HG02870 (cell line): ENCODE data around the gene JTB.

Experiments
- ATAC-seq: cut with Tn5 transposase; IDR thresholded peaks from one replicate; pipeline ENCODE4 v1.9.1; 2021; ENCODE audit warnings: mild to moderate bottlenecking, moderate library complexity; ENCODE audit not compliant: unreplicated experiment

Gene JTB

DNA sequence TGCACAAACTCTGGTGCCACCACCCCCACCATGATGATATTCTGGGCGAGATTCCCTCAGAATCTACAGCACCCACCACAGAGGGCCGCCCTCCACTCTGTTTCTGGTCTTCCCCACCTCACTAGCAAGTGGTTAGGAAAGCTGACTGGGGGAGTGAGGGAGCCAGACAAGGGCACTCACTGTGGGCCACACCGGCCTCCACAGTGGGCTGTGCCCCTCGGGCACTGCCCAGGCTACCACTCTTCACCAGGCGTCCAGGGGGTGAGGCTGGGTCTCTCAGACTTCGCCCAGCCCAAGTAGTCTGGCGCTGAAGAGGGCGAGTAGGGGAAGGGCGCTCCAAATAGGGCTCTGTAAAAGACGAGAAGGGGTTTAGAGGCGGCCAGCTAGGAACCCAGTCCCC lies 43.5 kb downstream of the JTB start:
- no peak for ATAC-seq

DNA sequence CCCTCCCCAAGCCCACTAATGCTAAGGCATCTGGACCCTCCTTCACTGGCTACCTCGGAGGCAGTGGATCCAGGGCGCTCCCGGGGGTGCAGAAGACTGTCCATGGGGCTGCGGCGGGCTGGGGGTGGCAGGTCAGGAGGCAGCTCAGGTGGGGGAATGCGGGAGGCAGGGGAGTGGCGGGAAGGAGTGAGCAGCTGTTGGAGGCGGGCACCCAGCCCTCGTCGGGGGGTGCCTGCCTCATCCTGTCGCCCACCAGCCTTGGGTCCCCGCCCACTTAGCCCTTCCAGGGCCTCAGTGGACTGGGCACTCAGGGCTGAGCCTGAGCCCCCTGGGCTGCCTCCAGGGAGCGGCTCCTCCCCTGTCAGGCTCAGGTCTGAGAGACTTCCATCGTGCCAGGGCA lies 44.0 kb downstream of the JTB start:
- no peak for ATAC-seq

GRCh38 chr1:153932156-153933131 lies 45.0 kb downstream of the JTB start:
- ATAC-seq: no peak

DNA sequence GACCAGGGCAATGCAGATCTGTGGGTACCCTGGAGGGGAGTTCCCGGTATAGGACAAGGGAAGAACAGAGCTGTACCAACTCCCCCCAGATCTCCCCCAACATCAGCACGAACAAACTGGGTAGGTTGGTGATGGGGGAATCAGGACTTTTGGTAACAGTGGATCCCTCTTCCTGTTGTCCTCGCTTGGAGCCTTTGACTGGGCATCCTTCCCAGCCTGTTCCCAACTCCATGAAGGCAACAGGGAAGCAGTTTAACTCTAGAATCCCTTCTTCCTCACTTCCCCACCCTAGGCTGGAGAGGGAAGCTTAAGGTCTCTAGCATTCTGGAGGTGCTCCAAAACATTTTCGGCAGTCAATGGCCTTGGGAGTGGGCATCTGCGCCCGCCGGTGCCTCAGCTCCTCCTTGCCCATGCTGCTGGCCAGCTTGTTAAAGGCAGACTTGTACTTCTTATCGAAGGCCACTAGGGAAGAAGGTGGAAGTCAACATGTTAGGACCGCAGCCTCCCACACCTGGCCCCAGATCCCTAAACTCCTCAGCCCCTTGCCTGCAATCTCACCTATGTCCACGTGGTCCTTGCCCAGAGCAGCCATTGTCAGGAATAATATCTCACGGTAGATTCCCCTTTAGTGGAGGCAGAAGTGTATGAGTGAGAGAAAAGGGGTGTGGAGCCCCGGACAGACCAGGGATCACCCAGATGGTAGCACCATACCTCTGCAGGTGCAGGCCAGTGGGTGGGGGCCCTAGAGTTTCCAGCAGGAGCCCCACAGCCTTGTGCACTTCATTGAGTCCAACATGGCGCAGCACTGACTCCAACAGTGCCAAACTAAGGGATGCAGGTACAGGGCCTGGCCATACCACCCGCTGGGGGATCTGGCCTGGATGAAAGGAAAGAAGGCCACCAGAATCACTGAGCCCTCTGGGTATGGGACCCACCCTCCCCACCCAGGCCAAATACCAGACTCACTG lies 47.2 kb downstream of the JTB start:
- no peak for ATAC-seq

- no peak for ATAC-seq
Measured at GRCh38 chr1:153929426-153929825, 48.0 kb downstream of the JTB start.

DNA sequence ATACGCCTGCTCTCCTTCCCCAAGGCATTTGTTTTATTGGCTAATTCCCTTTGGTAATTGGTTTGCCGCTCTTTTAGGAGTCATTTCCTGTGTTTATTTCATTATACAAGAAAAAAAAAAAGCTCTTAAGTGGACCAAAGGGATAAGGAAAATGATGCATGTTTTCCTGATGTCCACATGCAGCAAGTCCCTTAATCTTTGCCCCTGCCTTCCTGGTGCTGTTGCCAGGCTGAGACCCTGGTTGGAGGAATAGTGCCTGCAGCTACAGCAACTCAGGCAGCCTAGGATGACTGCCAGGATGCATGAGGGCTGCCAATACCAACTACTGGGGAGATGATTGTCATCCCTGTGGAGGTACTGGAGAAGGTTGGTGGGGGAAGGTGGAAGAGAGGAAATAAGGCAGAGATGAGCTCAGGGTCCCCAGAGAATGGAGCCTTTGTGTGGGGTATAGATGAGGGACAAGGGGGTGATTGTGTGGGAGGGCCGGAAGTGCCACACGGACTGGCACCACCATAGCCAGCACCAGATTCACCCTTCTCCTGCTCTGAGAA lies 48.6 kb downstream of the JTB start:
- ATAC-seq: no peak

- no peak for ATAC-seq
Measured at GRCh38 chr1:153928245-153928644, 49.2 kb downstream of the JTB start.

DNA sequence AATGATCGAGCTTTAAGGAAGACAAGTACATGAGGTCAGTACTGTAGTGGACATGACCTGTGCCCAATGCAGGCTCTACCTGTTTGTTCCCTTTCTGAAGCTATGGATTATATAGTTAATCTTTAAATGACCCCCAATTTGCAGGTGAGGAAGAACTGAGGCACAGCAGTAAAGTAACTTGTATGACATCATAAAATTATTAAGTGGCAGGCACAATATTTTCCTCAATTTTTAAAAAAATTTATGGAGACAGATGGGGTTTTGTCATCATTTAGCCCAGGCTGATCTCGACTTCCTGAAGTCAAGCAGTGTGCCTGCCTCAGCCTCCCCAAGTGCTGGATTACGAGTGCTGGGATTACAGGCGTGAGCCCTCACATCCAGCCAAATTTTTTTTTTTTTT lies 51.1 kb downstream of the JTB start:
- no peak for ATAC-seq
